Activated T-cell treated with anti-CD3 and anti-CD28 coated beads, Interleukin-2, amount 50 U/mL, for 24 hours (primary cell): ENCODE results near the gene MSANTD1.
"Not testable (repeated sequence)": the region's sequence is repeated elsewhere in the genome, so short reads cannot be mapped to it uniquely, and the experiment has no call there.

Experiments
- DNase-seq: peaks from one replicate; pipeline ENCODE4 v3.0.0-alpha.2; 2020
- H3K27ac Mint-ChIP-seq: 2 replicates; pipeline ENCODE4 v1.8.0; 2020; ENCODE audit warnings: mild to moderate bottlenecking, mixed read lengths
- H3K27me3 Mint-ChIP-seq: 2 replicates; pipeline ENCODE4 v1.8.0; 2020; ENCODE audit warnings: mixed read lengths
- H3K36me3 Mint-ChIP-seq: 2 replicates; pipeline ENCODE4 v1.8.0; 2020; ENCODE audit warnings: low read depth, mixed read lengths
- H3K4me1 Mint-ChIP-seq: 2 replicates; pipeline ENCODE4 v1.8.0; 2020; ENCODE audit warnings: low read depth, mixed read lengths
- H3K4me3 Mint-ChIP-seq: 2 replicates; pipeline ENCODE4 v1.8.0; 2020; ENCODE audit warnings: mild to moderate bottlenecking, moderate library complexity, mixed read lengths
- H3K9me3 Mint-ChIP-seq: 2 replicates; pipeline ENCODE4 v1.8.0; 2020; ENCODE audit warnings: mixed read lengths

MSANTD1 gene

DNA sequence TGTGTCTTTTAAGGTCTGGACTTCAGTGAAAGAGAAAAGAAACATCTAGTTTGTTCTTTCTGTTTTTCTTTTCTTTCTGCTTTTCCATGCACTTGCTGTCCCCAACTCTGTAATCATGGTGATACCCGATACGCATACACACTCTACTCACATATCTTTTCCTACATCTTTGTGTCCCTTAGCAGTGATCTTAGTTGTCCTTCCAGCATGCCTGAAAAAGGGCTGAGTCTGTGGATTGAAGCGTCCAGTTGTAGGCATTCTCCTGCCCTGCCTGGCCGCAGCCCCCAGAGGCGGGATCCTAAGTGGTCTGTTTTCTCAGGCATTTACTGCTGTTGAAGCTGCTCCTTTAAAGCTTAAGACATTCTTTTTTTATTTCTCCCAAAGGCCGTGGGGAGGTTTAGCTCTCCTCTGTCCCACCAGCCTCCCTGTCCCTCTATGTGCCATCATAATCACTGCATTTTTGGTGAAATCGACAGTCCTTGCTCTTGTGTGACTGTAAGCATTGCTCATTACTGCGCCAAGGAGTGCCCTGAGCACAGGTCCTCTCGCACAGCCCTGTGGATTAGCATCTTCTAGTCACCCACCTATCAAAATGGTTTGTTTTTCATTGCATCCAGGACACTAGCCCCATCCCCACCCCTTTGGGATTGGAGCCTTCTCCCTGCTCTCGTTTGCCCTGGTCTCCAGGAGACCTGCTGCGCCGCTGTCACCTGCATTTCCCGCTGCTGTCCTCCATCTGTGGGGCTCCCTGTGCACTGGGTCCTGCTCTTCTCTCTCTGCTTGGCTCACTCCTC is 48.3 kb downstream of the MSANTD1 start:
- H3K9me3 Mint-ChIP-seq, result peaks cover 7% of the 10 kb centered on the region
- no peaks in the 10 kb centered on the region for H3K36me3 Mint-ChIP-seq
- DNase-seq, result peak; percentile 22
- no peak overlapping the region for H3K27ac Mint-ChIP-seq
- H3K4me3 Mint-ChIP-seq, result no peak overlapping the region
- H3K27me3 Mint-ChIP-seq, result peaks cover 5% of the 10 kb centered on the region
- H3K4me1 Mint-ChIP-seq, result peaks cover 24% of the 10 kb centered on the region

GRCh38 chr4:3299122-3299975 is 50.4 kb downstream of the MSANTD1 start:
- peaks cover 7% of the 10 kb centered on the region for H3K9me3 Mint-ChIP-seq
- no peak overlapping the region for H3K4me3 Mint-ChIP-seq
- no peaks in the 10 kb centered on the region for H3K36me3 Mint-ChIP-seq
- peaks cover 39% of the 10 kb centered on the region for H3K4me1 Mint-ChIP-seq
- H3K27me3 Mint-ChIP-seq, result peaks cover 7% of the 10 kb centered on the region
- peak; percentile 16 for DNase-seq
- H3K27ac Mint-ChIP-seq, result no peak overlapping the region

DNA sequence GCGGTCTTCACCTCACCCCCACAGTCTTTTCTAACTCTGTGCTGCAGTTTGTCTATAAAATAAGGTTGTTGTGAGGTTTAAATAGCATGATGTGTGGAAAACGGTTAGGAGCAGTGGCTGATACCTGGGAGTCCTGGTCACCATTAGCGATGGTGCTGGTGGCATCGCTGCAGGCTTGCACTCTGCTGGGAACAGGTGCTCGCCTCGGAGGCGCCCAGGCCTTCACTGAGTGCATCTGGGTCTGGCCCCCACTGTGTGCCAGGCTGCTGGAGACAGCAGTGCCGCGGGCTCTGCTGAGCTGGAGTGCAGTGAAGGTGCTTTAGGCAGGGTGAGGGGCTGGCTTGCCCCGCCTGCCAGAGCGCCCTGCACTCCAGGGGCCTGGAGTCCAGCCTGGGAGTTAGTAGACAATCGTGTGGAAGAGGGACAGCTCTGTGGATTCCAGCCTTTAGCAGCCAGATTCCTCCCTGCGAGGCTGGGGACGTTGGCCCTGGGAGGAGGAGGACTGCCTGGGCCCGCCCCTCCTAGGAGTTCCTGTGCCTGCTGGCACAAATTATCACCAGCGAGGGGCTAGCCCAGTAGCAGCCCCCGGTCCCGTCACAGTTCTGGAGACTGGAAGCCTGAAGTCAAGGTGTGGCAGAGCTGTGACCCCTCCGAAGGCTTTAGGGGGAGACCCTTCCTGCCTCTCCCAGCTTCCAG is 51.2 kb downstream of the MSANTD1 start:
- H3K27me3 Mint-ChIP-seq, result peaks cover 7% of the 10 kb centered on the region
- no peaks in the 10 kb centered on the region for H3K36me3 Mint-ChIP-seq
- H3K4me3 Mint-ChIP-seq, result no peak overlapping the region
- peaks cover 46% of the 10 kb centered on the region for H3K4me1 Mint-ChIP-seq
- peaks cover 7% of the 10 kb centered on the region for H3K9me3 Mint-ChIP-seq
- no peak overlapping the region for H3K27ac Mint-ChIP-seq
- peak; percentile 24 for DNase-seq

GRCh38 chr4:3300882-3301281 is 51.9 kb downstream of the MSANTD1 start:
- H3K27ac Mint-ChIP-seq, result not testable (repeated sequence)

GRCh38 chr4:3301450-3302172 is 52.7 kb downstream of the MSANTD1 start:
- Mint-ChIP-seq H3K27ac (peak overlapping the region; percentile 5), H3K4me1 (peaks cover 57% of the 10 kb centered on the region), H3K4me3 (peak overlapping the region; percentile 41), H3K27me3 (peaks cover 7% of the 10 kb centered on the region), H3K9me3 (peaks cover 7% of the 10 kb centered on the region), H3K36me3 (no peaks in the 10 kb centered on the region)
- DNase-seq, result peak; percentile 27

More at GRCh38 chr4:3300882-3301281, 51.9 kb downstream of the MSANTD1 start:
- H3K4me1 Mint-ChIP-seq, result peaks cover 54% of the 10 kb centered on the region
- not testable (repeated sequence) for H3K4me3 Mint-ChIP-seq, H3K36me3 Mint-ChIP-seq, H3K27me3 Mint-ChIP-seq, H3K9me3 Mint-ChIP-seq
- peak; percentile 26 for DNase-seq

GRCh38 chr4:3302173-3302785 is 53.3 kb downstream of the MSANTD1 start:
- H3K27ac Mint-ChIP-seq, result peak overlapping the region; percentile 80
- H3K4me1 Mint-ChIP-seq, result peaks cover 57% of the 10 kb centered on the region
- H3K36me3 Mint-ChIP-seq, result no peaks in the 10 kb centered on the region
- H3K27me3 Mint-ChIP-seq, result peaks cover 7% of the 10 kb centered on the region
- peak overlapping the region; percentile 67 for H3K4me3 Mint-ChIP-seq
- H3K9me3 Mint-ChIP-seq, result peaks cover 7% of the 10 kb centered on the region
- DNase-seq, result peak; percentile 77

DNA sequence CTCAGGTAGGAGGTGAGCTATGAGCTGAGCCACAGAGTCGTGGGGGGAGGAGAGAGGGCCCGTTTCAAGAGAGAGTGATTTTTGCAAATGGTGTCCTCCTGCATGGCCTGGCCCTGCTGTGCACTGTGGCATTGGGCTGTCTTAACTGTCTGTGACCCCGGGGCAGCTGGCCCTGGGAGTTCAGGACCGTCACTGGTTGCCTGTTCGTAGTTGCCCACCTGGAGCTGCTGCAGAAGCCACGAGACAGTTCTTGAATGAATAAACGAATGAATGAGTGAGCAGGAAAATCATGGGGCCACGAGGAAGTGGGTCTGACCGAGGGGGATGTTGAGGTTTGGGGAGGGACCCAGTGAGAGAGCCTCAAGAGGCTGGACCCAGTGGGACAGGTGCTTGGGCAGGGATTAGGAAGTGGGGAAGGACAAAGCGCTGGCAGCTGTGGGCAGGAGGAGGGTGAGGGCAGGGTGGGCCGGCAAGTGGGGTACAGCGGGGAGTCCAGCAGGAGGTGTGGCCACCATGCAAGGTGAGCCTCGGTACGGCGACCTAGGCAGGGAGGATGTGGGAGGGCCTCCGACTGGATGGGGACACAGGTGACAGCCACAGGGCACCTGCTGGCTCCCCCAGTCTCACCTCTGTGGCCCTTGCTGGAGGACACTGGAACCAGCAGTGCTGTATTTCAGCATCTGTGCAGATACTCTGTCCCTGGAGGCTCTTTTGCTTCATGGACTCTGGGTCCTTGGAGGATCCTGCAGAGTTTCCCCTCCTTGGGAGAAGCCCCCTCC is 54.0 kb downstream of the MSANTD1 start:
- Mint-ChIP-seq H3K27me3 (peaks cover 7% of the 10 kb centered on the region), H3K4me3 (peak overlapping the region; percentile 67), H3K36me3 (no peaks in the 10 kb centered on the region), H3K9me3 (peaks cover 5% of the 10 kb centered on the region), H3K27ac (peak overlapping the region; percentile 80), H3K4me1 (peaks cover 57% of the 10 kb centered on the region)
- peak; percentile 38 for DNase-seq

GRCh38 chr4:3303565-3303824 is 54.5 kb downstream of the MSANTD1 start:
- Mint-ChIP-seq H3K27ac (no peak overlapping the region), H3K27me3 (peaks cover 7% of the 10 kb centered on the region), H3K4me3 (no peak overlapping the region), H3K36me3 (no peaks in the 10 kb centered on the region), H3K9me3 (no peaks in the 10 kb centered on the region), H3K4me1 (peaks cover 61% of the 10 kb centered on the region)
- DNase-seq, result no peak

DNA sequence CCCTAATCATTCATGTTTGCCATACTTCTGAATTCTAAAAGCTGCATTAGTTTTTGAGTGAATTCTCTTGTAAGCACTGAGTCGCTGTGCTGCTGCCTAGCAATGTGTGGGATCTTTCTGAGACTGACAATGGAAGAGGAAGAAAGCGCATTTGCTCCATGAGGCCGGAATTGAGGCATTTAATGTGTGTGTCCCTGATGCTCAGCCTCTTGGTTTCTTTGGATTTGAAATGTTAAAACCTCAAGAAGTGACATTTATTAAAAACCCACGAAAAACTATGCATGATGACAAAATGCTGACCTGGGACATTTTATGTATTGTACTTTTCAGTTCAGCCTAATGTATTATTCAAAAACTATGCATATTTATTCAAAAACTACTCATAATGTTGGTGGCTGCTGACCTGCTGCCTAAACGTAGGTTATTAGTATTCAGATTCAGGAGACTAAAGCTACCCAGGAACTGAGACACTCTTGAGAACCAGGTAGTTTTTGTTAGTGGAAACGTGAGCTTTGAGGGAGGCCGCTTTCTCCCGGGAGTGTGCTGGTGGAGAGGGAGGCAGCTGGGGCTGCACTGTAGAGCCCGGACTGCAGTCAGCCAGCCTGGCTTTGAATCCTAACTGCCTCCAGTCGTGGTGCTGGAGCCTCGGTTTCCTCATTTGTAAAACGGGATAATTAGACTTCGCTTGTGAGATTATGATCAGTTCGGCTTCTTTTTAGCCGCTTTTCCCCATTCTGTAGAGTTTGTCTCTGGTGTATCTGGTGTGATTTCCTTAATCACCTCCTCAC is 55.2 kb downstream of the MSANTD1 start:
- no peak overlapping the region for H3K27ac Mint-ChIP-seq
- no peaks in the 10 kb centered on the region for H3K9me3 Mint-ChIP-seq
- no peak overlapping the region for H3K4me3 Mint-ChIP-seq
- H3K36me3 Mint-ChIP-seq, result no peaks in the 10 kb centered on the region
- peak; percentile 15 for DNase-seq
- H3K4me1 Mint-ChIP-seq, result peaks cover 61% of the 10 kb centered on the region
- H3K27me3 Mint-ChIP-seq, result peaks cover 7% of the 10 kb centered on the region

- Mint-ChIP-seq H3K9me3 (no peaks in the 10 kb centered on the region), H3K36me3 (no peaks in the 10 kb centered on the region), H3K4me3 (no peak overlapping the region), H3K4me1 (peaks cover 53% of the 10 kb centered on the region), H3K27me3 (peaks cover 7% of the 10 kb centered on the region), H3K27ac (no peak overlapping the region)
- DNase-seq, result peak; percentile 26
Measured at GRCh38 chr4:3304831-3305609, 56.1 kb downstream of the MSANTD1 start.

GRCh38 chr4:3305610-3306371 is 56.8 kb downstream of the MSANTD1 start:
- DNase-seq, result peak; percentile 25
- Mint-ChIP-seq H3K4me1 (peaks cover 53% of the 10 kb centered on the region), H3K27me3 (peaks cover 7% of the 10 kb centered on the region), H3K4me3 (no peak overlapping the region), H3K27ac (no peak overlapping the region), H3K9me3 (no peaks in the 10 kb centered on the region), H3K36me3 (no peaks in the 10 kb centered on the region)
